Measurements from ENCODE around the gene ELMOD3.
A peak's percentile ranks its signal among the peaks of the same experiment; 100 is the strongest.

Gene ELMOD3

GRCh38 chr2:85324639-85325465, 29.7 kb upstream of the ELMOD3 start:
- Histone ChIP-seq H3K4me3 (ENCODE audit: low read length, poor library complexity, severe bottlenecking) (peak overlapping the region; percentile 82), H3K4me1 (ENCODE audit: insufficient read depth, low read length, poor library complexity, severe bottlenecking) (peaks cover 55% of the 10 kb centered on the region), H3K9me2 (replicated peaks; ENCODE audit: low read depth, low read length) (no peaks in the 10 kb centered on the region), H4K20me1 (ENCODE audit: insufficient read depth, low read length, poor library complexity, severe bottlenecking) (peaks cover 75% of the 10 kb centered on the region), H2AFZ (ENCODE audit: low read length) (no peak overlapping the region), H3K36me3 (ENCODE audit: insufficient read depth, low read length) (peaks cover 47% of the 10 kb centered on the region), H3K27me3 (ENCODE audit: insufficient read depth, low read length, poor library complexity, severe bottlenecking) (no peaks in the 10 kb centered on the region), H3K9me3 (ENCODE audit: insufficient read depth, low read depth, low read length) (no peaks in the 10 kb centered on the region), H3K79me2 (ENCODE audit: insufficient read depth, low read length) (peaks cover 89% of the 10 kb centered on the region), H3K4me2 (ENCODE audit: low read depth, low read length, poor library complexity, severe bottlenecking) (peak overlapping the region; percentile 98), H3K9ac (ENCODE audit: low read depth, low read length, poor library complexity, severe bottlenecking) (peak overlapping the region; percentile 90), H3F3A (ENCODE audit: low read depth) (no peaks in the 10 kb centered on the region)
- TF ChIP-seq CTCF (conservative IDR thresholded peaks at IDR 0.05; ENCODE audit: low read length) (no peak), EZH2phosphoT487 (IDR thresholded peaks at IDR 0.05; ENCODE audit: borderline replicate concordance) (no peak)

GRCh38 chr2:85325466-85325811, 29.1 kb upstream of the ELMOD3 start:
- H3K36me3 ChIP-seq (ENCODE audit: insufficient read depth, low read length): peaks cover 43% of the 10 kb centered on the region
- H3K27me3 ChIP-seq (ENCODE audit: insufficient read depth, low read length, poor library complexity, severe bottlenecking): no peaks in the 10 kb centered on the region
- peaks cover 51% of the 10 kb centered on the region for H3K4me1 ChIP-seq (ENCODE audit: insufficient read depth, low read length, poor library complexity, severe bottlenecking)
- H4K20me1 ChIP-seq (ENCODE audit: insufficient read depth, low read length, poor library complexity, severe bottlenecking): peaks cover 69% of the 10 kb centered on the region
- peaks cover 83% of the 10 kb centered on the region for H3K79me2 ChIP-seq (ENCODE audit: insufficient read depth, low read length)
- TF ChIP-seq EZH2phosphoT487 (IDR thresholded peaks at IDR 0.05; ENCODE audit: borderline replicate concordance) (no peak), CTCF (conservative IDR thresholded peaks at IDR 0.05; ENCODE audit: low read length) (no peak)
- H3K4me2 ChIP-seq (ENCODE audit: low read depth, low read length, poor library complexity, severe bottlenecking): peak overlapping the region; percentile 98
- H3K9me2 ChIP-seq (replicated peaks; ENCODE audit: low read depth, low read length): no peaks in the 10 kb centered on the region
- peak overlapping the region; percentile 90 for H3K9ac ChIP-seq (ENCODE audit: low read depth, low read length, poor library complexity, severe bottlenecking)
- H3K4me3 ChIP-seq (ENCODE audit: low read length, poor library complexity, severe bottlenecking): peak overlapping the region; percentile 82
- H2AFZ ChIP-seq (ENCODE audit: low read length): no peak overlapping the region
- H3K9me3 ChIP-seq (ENCODE audit: insufficient read depth, low read depth, low read length): no peaks in the 10 kb centered on the region
- H3F3A ChIP-seq (ENCODE audit: low read depth): no peaks in the 10 kb centered on the region

- no peaks in the 10 kb centered on the region for H3K9me2 ChIP-seq (replicated peaks; ENCODE audit: low read depth, low read length)
These were observed 28.0 kb upstream of the ELMOD3 start for GRCh38 chr2:85326406-85327159.

More at GRCh38 chr2:85326406-85327159, 28.0 kb upstream of the ELMOD3 start:
- Histone ChIP-seq H3K9ac (ENCODE audit: low read depth, low read length, poor library complexity, severe bottlenecking) (peak overlapping the region; percentile 90), H3K36me3 (ENCODE audit: insufficient read depth, low read length) (peaks cover 31% of the 10 kb centered on the region; the same call in 1 of the 2 replicates), H4K20me1 (ENCODE audit: insufficient read depth, low read length, poor library complexity, severe bottlenecking) (peaks cover 57% of the 10 kb centered on the region), H2AFZ (ENCODE audit: low read length) (no peak overlapping the region), H3K79me2 (ENCODE audit: insufficient read depth, low read length) (peaks cover 72% of the 10 kb centered on the region), H3K4me1 (ENCODE audit: insufficient read depth, low read length, poor library complexity, severe bottlenecking) (peaks cover 47% of the 10 kb centered on the region), H3K4me2 (ENCODE audit: low read depth, low read length, poor library complexity, severe bottlenecking) (peak overlapping the region; percentile 98), H3K9me3 (ENCODE audit: insufficient read depth, low read depth, low read length) (no peaks in the 10 kb centered on the region), H3K27me3 (ENCODE audit: insufficient read depth, low read length, poor library complexity, severe bottlenecking) (no peaks in the 10 kb centered on the region), H3F3A (ENCODE audit: low read depth) (no peaks in the 10 kb centered on the region), H3K4me3 (ENCODE audit: low read length, poor library complexity, severe bottlenecking) (peak overlapping the region; percentile 82)
- TF ChIP-seq CTCF (conservative IDR thresholded peaks at IDR 0.05; ENCODE audit: low read length): no peak
- TF ChIP-seq EZH2phosphoT487 (IDR thresholded peaks at IDR 0.05; ENCODE audit: borderline replicate concordance): no peak
